GM23338 (cell line): ENCODE data around the gene PARVB.

ENCODE experiments used
- EZH2 ChIP-seq: fragments of 200-600 bp; sonication (generic); IDR thresholded peaks from one replicate; pipeline ENCODE4 v1.8.0; 2017; ENCODE audit warnings: antibody characterized with exemption, mild to moderate bottlenecking, low read depth; ENCODE audit not compliant: unreplicated experiment
- EZH2phosphoT487 ChIP-seq: fragments of 200-600 bp; sonication (generic); IDR thresholded peaks from one replicate; pipeline ENCODE4 v1.8.1; 2018; ENCODE audit warnings: antibody characterized with exemption; ENCODE audit not compliant: unreplicated experiment
- POLR2AphosphoS5 ChIP-seq: IDR thresholded peaks from 2 replicates; pipeline ENCODE4 v1.6.1; 2016; ENCODE audit warnings: antibody characterized with exemption, low read depth
- ZNF114 ChIP-seq: fragments of 250-450 bp; sonication (Bioruptor Pico); IDR thresholded peaks from 2 replicates; pipeline ENCODE4 v1.5.0; 2020; ENCODE audit warnings: mild to moderate bottlenecking, moderate library complexity
- TF ChIP-seq, protein P1 (sequence below), 2 experiments: fragments of 200-600 bp in 1 of 2; sonication (generic) in 1 of 2; conservative IDR thresholded peaks; 2 replicates each; pipeline versions ENCODE4 v1.5.1 to v1.6.1; 2016 to 2017; ENCODE audit warnings: antibody characterized with exemption in 2 of 2, low read depth in 2 of 2, mild to moderate bottlenecking in 2 of 2, moderate library complexity in 1 of 2
- TF ChIP-seq, protein P2 (sequence below): IDR thresholded peaks from one replicate; pipeline ENCODE4 v1.6.1; 2018; ENCODE audit warnings: antibody characterized with exemption; ENCODE audit not compliant: unreplicated experiment

DNA sequence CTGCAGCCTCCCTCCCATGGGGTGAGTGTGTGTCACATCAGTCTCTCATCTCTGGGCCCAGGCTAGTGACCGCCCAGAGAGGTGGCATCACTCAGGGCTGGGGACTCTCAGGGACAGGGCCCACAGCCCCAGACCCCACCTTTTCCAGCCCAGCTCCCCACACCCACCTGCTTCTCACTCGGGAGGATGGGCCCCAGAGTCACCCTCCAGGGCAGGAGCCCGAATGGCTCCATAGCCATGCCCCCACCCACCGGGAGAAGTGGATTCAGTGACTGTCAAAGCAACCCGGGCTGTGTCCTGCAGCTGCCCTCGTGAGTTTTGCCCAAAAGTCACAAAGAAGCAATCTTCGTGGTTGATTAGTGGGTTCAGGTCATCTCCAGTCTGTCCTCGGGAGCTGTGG lies 182.6 kb downstream of the PARVB start:
- TF ChIP-seq, protein P1, sequence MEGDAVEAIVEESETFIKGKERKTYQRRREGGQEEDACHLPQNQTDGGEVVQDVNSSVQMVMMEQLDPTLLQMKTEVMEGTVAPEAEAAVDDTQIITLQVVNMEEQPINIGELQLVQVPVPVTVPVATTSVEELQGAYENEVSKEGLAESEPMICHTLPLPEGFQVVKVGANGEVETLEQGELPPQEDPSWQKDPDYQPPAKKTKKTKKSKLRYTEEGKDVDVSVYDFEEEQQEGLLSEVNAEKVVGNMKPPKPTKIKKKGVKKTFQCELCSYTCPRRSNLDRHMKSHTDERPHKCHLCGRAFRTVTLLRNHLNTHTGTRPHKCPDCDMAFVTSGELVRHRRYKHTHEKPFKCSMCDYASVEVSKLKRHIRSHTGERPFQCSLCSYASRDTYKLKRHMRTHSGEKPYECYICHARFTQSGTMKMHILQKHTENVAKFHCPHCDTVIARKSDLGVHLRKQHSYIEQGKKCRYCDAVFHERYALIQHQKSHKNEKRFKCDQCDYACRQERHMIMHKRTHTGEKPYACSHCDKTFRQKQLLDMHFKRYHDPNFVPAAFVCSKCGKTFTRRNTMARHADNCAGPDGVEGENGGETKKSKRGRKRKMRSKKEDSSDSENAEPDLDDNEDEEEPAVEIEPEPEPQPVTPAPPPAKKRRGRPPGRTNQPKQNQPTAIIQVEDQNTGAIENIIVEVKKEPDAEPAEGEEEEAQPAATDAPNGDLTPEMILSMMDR (conservative IDR thresholded peaks at IDR 0.05; ENCODE audit: low read depth in 2 of 2): no peak
- TF ChIP-seq, protein P2, sequence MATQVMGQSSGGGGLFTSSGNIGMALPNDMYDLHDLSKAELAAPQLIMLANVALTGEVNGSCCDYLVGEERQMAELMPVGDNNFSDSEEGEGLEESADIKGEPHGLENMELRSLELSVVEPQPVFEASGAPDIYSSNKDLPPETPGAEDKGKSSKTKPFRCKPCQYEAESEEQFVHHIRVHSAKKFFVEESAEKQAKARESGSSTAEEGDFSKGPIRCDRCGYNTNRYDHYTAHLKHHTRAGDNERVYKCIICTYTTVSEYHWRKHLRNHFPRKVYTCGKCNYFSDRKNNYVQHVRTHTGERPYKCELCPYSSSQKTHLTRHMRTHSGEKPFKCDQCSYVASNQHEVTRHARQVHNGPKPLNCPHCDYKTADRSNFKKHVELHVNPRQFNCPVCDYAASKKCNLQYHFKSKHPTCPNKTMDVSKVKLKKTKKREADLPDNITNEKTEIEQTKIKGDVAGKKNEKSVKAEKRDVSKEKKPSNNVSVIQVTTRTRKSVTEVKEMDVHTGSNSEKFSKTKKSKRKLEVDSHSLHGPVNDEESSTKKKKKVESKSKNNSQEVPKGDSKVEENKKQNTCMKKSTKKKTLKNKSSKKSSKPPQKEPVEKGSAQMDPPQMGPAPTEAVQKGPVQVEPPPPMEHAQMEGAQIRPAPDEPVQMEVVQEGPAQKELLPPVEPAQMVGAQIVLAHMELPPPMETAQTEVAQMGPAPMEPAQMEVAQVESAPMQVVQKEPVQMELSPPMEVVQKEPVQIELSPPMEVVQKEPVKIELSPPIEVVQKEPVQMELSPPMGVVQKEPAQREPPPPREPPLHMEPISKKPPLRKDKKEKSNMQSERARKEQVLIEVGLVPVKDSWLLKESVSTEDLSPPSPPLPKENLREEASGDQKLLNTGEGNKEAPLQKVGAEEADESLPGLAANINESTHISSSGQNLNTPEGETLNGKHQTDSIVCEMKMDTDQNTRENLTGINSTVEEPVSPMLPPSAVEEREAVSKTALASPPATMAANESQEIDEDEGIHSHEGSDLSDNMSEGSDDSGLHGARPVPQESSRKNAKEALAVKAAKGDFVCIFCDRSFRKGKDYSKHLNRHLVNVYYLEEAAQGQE: no peak
- TF ChIP-seq EZH2 (no peak), EZH2phosphoT487 (no peak), ZNF114 (CRISPR knock-in tag) (no peak), POLR2AphosphoS5 (no peak)
